SU-DHL-6 (cell line): ENCODE data around the gene IFNG.

Source experiments
- H2AFZ ChIP-seq: fragments of 200-600 bp; sonication (generic); 2 replicates; pipeline ENCODE4 v1.6.1; 2014; ENCODE audit warnings: low read depth, mild to moderate bottlenecking, moderate library complexity, mixed read lengths, antibody characterized with exemption, low read length; ENCODE audit not compliant: severe bottlenecking
- H3F3A ChIP-seq: fragments of 200-600 bp; shearing (Covaris generic); 2 replicates; pipeline ENCODE4 v1.6.0; 2016; ENCODE audit warnings: antibody characterized with exemption, mild to moderate bottlenecking; ENCODE audit not compliant: insufficient read depth
- H3K27ac ChIP-seq: fragments of 200-600 bp; sonication (generic); 2 replicates; pipeline ENCODE4 v1.5.1; 2016; ENCODE audit warnings: low read depth, mild to moderate bottlenecking, low read length, moderate library complexity, mixed read lengths
- H3K27me3 ChIP-seq: fragments of 200-600 bp; sonication (generic), shearing (Covaris generic); 2 replicates; pipeline ENCODE4 v1.6.0; 2014; ENCODE audit warnings: mild to moderate bottlenecking, low read length
- H3K36me3 ChIP-seq: fragments of 200-600 bp; sonication (generic); 2 replicates; pipeline ENCODE4 v1.6.1; 2014; ENCODE audit warnings: mild to moderate bottlenecking, low read length, mixed read lengths
- H3K4me2 ChIP-seq: fragments of 300-600, 200-600 bp; shearing (Covaris generic), sonication (generic); 2 replicates; pipeline ENCODE4 v1.6.0; 2014; ENCODE audit warnings: low read length, low read depth, mild to moderate bottlenecking; ENCODE audit not compliant: poor library complexity, severe bottlenecking
- H3K4me3 ChIP-seq: fragments of 200-600 bp; sonication (generic); 2 replicates; pipeline ENCODE4 v1.5.1; 2014; ENCODE audit warnings: antibody characterized with exemption, low read length, mild to moderate bottlenecking, mixed read lengths; ENCODE audit not compliant: insufficient read depth, poor library complexity, severe bottlenecking
- H3K79me2 ChIP-seq: fragments of 200-600 bp; sonication (generic); 2 replicates; pipeline ENCODE4 v1.6.1; 2014; ENCODE audit warnings: mild to moderate bottlenecking, low read length, moderate library complexity; ENCODE audit not compliant: insufficient read depth
- H3K9ac ChIP-seq: fragments of 200-600 bp; sonication (generic); 2 replicates; pipeline ENCODE4 v1.7.0; 2014; ENCODE audit warnings: mild to moderate bottlenecking, low read length
- H3K9me2 ChIP-seq: fragments of 200-600 bp; sonication (generic); replicated peaks from 2 replicates; pipeline ENCODE4 v1.6.1; 2014; ENCODE audit warnings: low read length; ENCODE audit not compliant: insufficient read depth
- H3K9me3 ChIP-seq: fragments of 200-600 bp; sonication (generic); 2 replicates; pipeline ENCODE4 v1.6.1; 2014; ENCODE audit warnings: low read length, mixed read lengths; ENCODE audit not compliant: insufficient read depth
- H4K20me1 ChIP-seq: fragments of 200-600 bp; sonication (generic); 2 replicates; pipeline ENCODE4 v1.6.1; 2014; ENCODE audit warnings: low read depth, mild to moderate bottlenecking, antibody characterized with exemption, low read length, moderate library complexity, mixed read lengths
- EZH2phosphoT487 ChIP-seq: fragments of 200-600 bp; sonication (generic), shearing (Covaris generic); conservative IDR thresholded peaks from 2 replicates; pipeline ENCODE4 v1.6.1; 2018; ENCODE audit warnings: mild to moderate bottlenecking, antibody characterized with exemption, low read length, moderate library complexity, mixed read lengths
- TF ChIP-seq, protein P1 (sequence below): fragments of 200-600 bp; sonication (generic); IDR thresholded peaks from one replicate; pipeline ENCODE4 v1.5.1; 2017; ENCODE audit warnings: antibody characterized with exemption, mild to moderate bottlenecking, low read length, moderate library complexity; ENCODE audit not compliant: insufficient read depth, poor library complexity, severe bottlenecking

IFNG gene

DNA sequence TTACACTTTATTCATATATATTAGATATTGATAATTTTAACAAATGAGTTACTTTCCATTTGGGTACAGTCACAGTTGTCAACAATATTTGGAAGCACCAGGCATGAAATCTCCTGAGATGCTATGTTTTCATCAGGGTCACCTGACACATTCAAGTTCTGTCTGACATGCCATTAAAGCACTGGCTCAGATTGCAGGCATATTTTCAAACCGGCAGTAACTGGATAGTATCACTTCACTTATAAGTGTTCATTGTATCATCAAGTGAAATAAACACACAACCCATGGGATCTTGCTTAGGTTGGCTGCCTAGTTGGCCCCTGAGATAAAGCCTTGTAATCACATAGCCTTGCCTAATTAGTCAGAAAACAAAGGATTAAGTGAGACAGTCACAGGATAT lies 4.8 kb downstream of the IFNG start:
- Histone ChIP-seq H2AFZ (no peak overlapping the region), H3K36me3 (no peaks in the 10 kb centered on the region), H3F3A (no peaks in the 10 kb centered on the region; the same call in 1 of the 2 replicates), H3K9ac (no peak overlapping the region), H3K27ac (no peak overlapping the region), H3K4me3 (no peak overlapping the region), H3K27me3 (no peaks in the 10 kb centered on the region), H3K4me2 (no peak overlapping the region), H4K20me1 (no peaks in the 10 kb centered on the region), H3K79me2 (no peaks in the 10 kb centered on the region), H3K9me2 (no peaks in the 10 kb centered on the region), H3K9me3 (no peaks in the 10 kb centered on the region)
- TF ChIP-seq, protein P1, sequence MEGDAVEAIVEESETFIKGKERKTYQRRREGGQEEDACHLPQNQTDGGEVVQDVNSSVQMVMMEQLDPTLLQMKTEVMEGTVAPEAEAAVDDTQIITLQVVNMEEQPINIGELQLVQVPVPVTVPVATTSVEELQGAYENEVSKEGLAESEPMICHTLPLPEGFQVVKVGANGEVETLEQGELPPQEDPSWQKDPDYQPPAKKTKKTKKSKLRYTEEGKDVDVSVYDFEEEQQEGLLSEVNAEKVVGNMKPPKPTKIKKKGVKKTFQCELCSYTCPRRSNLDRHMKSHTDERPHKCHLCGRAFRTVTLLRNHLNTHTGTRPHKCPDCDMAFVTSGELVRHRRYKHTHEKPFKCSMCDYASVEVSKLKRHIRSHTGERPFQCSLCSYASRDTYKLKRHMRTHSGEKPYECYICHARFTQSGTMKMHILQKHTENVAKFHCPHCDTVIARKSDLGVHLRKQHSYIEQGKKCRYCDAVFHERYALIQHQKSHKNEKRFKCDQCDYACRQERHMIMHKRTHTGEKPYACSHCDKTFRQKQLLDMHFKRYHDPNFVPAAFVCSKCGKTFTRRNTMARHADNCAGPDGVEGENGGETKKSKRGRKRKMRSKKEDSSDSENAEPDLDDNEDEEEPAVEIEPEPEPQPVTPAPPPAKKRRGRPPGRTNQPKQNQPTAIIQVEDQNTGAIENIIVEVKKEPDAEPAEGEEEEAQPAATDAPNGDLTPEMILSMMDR, result no peak
- no peak for TF ChIP-seq EZH2phosphoT487

DNA sequence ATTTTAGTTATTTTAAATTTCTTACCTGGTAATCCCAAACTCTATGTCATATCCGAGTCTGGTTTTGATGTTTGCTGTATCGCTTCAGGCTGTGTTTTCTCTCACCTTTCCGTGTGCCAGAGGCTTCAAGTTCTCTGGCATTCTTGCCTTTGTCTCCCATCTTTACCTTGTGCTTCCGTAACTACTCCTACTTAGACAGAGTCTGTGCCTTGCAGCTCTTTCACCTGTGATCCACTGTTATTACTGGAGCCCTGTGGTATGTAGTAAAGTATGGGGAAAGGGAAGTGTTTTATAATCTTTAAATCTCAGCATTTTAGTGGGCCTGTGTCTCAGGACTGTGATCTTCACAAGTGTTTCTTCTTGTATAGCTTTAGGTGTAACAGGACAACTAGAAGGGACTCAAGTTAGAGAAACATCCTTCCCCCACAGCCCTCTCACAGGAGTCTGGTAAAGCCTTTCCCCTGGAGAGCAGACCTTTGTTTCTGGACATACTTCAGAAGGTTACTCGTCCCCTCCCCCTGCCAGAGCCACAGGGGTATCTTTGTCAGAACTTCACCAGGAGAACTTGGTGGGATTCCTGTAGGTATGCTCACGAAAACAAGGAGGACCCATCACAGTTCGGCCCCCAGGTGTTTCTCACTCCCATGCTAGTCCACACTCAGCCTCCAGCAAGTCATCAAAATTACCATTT lies 11.1 kb downstream of the IFNG start:
- Histone ChIP-seq H3K4me3 (no peak overlapping the region), H3K9me2 (no peaks in the 10 kb centered on the region), H3K27me3 (no peaks in the 10 kb centered on the region), H3K79me2 (no peaks in the 10 kb centered on the region), H3K36me3 (no peaks in the 10 kb centered on the region), H3K9ac (no peak overlapping the region), H4K20me1 (no peaks in the 10 kb centered on the region), H3F3A (no peaks in the 10 kb centered on the region), H3K27ac (no peak overlapping the region), H3K9me3 (no peaks in the 10 kb centered on the region), H3K4me2 (no peak overlapping the region), H2AFZ (no peak overlapping the region)
- TF ChIP-seq, protein P1, result no peak
- no peak for TF ChIP-seq EZH2phosphoT487

- Histone ChIP-seq H3K79me2 (no peaks in the 10 kb centered on the region), H3K36me3 (no peaks in the 10 kb centered on the region), H3K27me3 (no peaks in the 10 kb centered on the region), H3F3A (no peaks in the 10 kb centered on the region), H3K27ac (no peak overlapping the region), H3K9me3 (no peaks in the 10 kb centered on the region), H3K9ac (no peak overlapping the region), H4K20me1 (no peaks in the 10 kb centered on the region), H2AFZ (no peak overlapping the region), H3K4me3 (no peak overlapping the region), H3K4me2 (no peak overlapping the region), H3K9me2 (no peaks in the 10 kb centered on the region)
- TF ChIP-seq, protein P1, result no peak
- TF ChIP-seq EZH2phosphoT487, result no peak
Observed at GRCh38 chr12:68140556-68140955, 19.0 kb downstream of the IFNG start.

- Histone ChIP-seq H3K9me2 (no peaks in the 10 kb centered on the region), H3K27ac (no peak overlapping the region), H3K4me2 (no peak overlapping the region), H2AFZ (no peak overlapping the region), H3F3A (no peaks in the 10 kb centered on the region), H4K20me1 (no peaks in the 10 kb centered on the region), H3K4me3 (no peak overlapping the region), H3K79me2 (no peaks in the 10 kb centered on the region), H3K27me3 (no peaks in the 10 kb centered on the region), H3K9me3 (no peaks in the 10 kb centered on the region), H3K9ac (no peak overlapping the region), H3K36me3 (no peaks in the 10 kb centered on the region)
- TF ChIP-seq, protein P1, result no peak
- no peak for TF ChIP-seq EZH2phosphoT487
Observed at GRCh38 chr12:68139941-68140340, 19.6 kb downstream of the IFNG start.
